AG09319 (cell line): ENCODE data around the gene FAM217B.

Experiments
- DNase-seq: peaks from one replicate; pipeline ENCODE4 v3.0.0-alpha.2; 2010; ENCODE audit warnings: low read depth; ENCODE audit errors: extremely low read depth
- TF ChIP-seq, protein P1 (sequence below): IDR thresholded peaks from 2 replicates; pipeline ENCODE4 v1.5.1; 2011; ENCODE audit warnings: low read depth, mild to moderate bottlenecking, inconsistent platforms, low read length, moderate library complexity

The FAM217B gene

DNA sequence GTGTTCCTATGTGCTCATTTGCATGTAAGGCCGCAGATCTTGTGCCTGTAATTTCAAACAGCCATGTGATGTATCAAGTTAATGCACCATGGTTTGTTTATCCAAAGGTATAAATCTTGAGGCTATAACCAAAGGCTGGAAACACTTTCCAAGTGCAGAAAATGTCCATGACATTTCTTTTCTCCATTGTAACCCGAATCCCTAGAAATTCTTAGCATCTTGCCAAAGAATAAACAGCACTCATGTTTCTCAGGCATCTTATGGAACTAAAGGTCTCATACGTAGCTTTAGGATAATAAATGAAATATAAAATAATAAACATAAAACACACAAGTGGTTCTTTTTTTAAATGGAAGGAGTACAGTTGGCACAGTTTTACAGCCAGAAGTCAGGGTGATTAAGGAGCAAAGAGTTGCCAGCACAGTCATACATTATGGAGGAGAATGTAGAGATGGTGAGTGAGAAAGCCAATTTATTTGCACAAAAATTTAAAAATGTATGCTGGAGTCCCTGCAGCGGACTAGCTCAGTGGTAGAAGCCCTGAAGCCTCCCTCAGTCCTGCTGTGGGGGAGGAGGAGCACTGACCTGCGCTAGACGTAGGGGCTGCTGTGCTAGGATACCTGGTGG lies 36.1 kb downstream of the FAM217B start:
- no peak for DNase-seq
- TF ChIP-seq, protein P1, sequence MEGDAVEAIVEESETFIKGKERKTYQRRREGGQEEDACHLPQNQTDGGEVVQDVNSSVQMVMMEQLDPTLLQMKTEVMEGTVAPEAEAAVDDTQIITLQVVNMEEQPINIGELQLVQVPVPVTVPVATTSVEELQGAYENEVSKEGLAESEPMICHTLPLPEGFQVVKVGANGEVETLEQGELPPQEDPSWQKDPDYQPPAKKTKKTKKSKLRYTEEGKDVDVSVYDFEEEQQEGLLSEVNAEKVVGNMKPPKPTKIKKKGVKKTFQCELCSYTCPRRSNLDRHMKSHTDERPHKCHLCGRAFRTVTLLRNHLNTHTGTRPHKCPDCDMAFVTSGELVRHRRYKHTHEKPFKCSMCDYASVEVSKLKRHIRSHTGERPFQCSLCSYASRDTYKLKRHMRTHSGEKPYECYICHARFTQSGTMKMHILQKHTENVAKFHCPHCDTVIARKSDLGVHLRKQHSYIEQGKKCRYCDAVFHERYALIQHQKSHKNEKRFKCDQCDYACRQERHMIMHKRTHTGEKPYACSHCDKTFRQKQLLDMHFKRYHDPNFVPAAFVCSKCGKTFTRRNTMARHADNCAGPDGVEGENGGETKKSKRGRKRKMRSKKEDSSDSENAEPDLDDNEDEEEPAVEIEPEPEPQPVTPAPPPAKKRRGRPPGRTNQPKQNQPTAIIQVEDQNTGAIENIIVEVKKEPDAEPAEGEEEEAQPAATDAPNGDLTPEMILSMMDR, result no peak

DNA sequence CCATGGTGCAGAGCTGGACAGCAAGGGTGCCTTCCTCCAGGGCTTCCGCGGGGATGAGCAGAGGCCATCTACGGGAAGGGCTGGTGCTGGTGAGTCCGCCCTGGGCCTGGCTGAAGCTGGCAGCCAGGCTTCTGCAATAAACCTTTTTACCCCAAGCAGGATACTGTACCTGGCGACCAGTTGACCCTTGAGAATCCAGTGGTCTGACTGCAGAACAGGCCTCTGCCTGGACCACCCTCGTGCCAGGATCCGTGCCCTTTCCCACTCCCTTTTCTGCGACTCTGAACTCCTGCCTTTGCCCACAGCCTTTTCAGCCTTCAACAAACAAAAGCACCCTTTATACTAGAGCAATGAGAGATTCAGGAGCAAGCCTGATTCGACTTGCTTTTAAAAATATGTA lies 36.9 kb downstream of the FAM217B start:
- no peak for DNase-seq
- TF ChIP-seq, protein P1, result no peak

DNA sequence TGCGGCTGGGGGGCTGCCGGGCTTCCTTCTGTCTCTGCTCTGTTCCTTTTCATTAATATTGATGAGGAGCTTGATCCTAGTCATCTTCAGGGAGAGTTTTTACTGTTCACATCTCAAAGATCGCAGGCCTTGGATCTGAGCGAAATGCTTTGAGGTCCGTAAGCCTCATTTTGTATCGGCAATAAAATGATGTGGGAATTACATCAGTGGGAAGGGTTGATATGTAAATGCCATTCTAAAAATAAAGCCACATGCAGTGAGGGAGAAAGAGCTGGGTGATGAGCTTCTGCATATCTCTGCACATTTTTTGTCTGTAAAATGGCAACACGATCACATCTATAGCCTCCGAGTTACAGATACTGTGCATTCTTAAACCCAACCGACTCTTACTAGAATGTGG lies 42.9 kb downstream of the FAM217B start:
- TF ChIP-seq, protein P1, result no peak
- DNase-seq, result no peak

DNA sequence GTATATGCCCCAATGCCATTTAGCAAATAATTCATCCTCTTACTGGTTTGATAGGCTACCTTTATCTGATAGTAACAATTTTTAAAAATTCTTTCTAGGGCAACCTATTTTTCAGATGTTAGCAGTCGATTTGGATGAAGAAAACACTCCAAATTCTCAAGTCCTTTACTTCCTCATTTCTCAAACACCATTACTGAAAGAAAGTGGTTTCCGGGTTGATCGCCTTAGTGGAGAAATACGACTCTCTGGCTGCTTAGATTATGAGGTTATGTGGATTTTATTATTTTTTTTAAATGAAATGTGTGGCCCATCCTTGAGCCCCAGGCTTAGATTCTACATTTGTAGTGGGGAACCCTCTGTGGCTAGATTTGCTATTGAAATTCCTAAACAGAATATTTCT lies 44.4 kb downstream of the FAM217B start:
- TF ChIP-seq, protein P1, result no peak
- DNase-seq, result no peak

DNA sequence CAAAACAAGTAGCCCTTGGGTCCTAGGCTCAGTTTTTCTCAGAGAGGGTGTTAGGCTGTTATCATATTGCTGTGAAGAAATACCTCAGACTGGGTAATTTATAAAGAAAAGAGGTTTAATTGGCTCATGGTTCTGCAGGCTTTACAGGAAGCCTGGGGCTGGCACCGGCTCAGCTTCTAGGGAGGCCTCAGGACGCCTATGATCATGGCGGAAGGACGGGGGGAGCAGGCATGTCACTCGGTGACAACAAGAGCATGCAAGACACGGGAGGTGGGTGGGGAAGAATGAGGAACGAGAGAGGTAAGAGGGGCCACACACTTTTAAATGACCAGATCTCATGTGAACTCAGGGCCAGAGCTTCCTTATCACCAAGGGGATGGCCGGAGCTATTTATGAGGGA lies 45.0 kb downstream of the FAM217B start:
- no peak for DNase-seq
- TF ChIP-seq, protein P1, result no peak

DNA sequence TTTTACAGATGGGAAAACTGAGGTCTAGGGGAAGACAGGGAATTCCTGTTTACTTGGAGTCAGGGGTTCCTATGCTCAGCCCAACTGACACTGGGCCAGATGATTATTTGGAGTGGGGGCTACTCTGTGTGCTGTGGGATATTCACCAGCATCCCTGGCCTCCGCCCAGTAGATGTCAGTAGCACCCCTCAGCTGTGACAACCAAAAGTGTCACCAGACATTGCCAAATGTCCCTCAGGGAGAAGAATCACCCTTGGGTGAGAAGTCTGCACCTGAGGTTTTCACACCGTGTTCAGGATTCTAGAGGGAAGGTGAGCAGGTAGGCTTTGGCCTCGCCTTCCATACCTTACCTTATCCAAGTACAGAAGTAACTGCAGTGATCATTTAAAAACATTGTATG lies 45.7 kb downstream of the FAM217B start:
- DNase-seq, result no peak
- TF ChIP-seq, protein P1, result no peak

DNA sequence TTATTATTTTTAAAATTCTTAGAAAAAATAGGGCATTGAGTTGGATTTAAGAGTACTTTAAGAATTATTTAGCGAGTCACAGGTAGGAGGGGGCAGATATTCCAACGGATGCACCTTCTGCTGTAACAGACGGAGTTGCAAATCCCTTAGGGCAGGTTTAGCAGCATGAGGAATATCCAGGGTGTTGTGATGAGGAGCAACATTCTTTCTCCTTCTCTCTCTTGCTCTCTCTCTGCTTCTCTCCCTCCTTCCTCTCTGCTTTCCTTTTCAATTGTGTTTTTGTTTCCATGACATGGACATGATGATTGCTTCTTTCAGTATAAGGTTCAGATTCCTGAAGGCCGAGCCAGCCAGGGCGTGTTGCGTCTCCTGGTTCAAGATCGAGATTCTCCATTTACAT lies 46.9 kb downstream of the FAM217B start:
- DNase-seq, result no peak
- TF ChIP-seq, protein P1, result no peak
